ENCODE data around the gene KREMEN1. TPM values are rescaled to one million over a fixed set of nuclear protein-coding genes. Genes with fewer than 3 reads are reported as not detected.
"Not testable (repeated sequence)": the region's sequence is repeated elsewhere in the genome, so short reads cannot be mapped to it uniquely, and the experiment has no call there.

The KREMEN1 gene, protein sequence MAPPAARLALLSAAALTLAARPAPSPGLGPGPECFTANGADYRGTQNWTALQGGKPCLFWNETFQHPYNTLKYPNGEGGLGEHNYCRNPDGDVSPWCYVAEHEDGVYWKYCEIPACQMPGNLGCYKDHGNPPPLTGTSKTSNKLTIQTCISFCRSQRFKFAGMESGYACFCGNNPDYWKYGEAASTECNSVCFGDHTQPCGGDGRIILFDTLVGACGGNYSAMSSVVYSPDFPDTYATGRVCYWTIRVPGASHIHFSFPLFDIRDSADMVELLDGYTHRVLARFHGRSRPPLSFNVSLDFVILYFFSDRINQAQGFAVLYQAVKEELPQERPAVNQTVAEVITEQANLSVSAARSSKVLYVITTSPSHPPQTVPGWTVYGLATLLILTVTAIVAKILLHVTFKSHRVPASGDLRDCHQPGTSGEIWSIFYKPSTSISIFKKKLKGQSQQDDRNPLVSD
- total RNA-seq: 4.9 TPM

DNA sequence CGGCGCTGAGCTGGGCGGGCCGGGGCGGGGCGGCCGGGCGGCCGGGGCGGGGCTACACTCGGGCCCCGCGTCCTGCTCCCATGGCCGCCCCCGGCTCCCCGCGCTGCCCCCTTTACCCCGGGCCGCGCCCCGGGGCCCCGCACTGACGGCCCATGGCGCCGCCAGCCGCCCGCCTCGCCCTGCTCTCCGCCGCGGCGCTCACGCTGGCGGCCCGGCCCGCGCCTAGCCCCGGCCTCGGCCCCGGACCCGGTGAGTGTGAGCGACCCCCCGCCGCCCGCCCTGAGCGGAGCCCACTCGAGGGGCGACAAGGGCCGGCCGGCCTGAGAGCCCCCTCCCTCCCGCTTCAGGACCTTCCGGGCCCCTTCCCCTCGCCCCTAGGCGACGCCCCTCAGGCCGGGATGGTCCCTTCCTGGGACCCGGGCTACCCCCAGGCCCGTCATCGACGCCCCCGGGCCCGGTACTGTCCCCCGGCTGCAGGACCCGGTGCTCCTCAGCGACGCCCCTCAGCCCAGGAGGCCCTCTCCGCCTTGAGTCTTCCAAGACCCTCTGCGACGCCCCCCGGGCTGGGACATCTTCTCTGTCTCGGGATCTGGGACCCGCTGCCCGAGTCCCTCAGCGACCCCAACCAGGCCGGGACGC, at the start of gene KREMEN1:
KREMEN1 (plus strand) TSS at position 57 of the 639 bp plus-strand sequence; CDS start at position 153, 96 bp downstream.
- no peak for ATAC-seq
- DNase-seq (ENCODE audit: low spot score): peak; percentile 58

DNA sequence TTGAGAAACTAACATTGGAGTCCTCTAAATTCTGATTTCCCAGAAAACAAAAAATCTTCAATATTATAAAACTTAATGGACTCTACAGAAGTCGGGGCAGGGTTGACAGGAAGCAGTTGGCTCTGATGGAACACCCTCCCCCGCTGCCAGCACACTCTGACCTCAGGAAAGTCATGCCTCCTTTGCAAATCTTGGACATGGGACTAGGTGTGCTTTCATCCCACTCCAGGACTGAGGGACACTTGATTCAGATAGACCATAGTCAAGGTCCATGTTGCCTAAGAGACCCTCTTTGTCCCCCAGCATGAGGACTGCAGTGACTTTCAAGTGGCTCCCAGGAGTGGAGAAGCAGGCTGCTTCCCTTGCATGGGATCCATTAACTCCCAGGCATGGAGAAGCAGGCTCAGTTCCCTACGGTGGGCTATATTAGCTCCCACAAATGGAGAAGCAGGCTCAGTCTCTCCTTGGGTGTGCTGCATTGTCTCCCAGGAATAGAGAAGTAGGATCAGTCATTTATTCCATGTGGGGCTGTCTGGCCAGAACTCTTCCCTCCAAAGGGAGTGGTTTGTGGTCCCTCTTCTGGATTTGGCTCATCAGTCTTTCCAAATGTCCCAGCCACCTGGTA, 49.6 kb upstream of the KREMEN1 start:
- ATAC-seq: peak; percentile 80

DNA sequence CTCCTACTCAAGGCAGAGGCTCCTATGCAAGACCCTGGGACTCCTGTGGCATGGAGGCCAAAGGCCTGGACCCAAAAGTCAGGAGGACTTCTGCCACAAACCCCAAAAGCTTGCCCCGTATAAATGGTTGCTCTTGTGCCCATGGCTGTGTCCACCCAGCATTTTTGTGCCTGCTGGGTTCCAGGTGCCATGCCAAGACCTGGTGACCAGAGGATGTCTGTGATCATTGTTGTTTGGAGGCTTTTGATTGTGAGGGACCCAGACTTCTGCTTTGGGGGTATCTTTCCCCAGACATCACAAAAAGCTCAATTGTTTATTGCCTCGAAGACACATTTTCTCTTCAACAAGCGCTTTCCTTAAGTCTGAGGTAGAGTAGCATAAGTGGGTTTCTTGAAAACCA, 46.3 kb upstream of the KREMEN1 start:
- ATAC-seq (no peak), DNase-seq (ENCODE audit: low spot score) (no peak)

More for the DNA sequence above, 49.6 kb upstream of the KREMEN1 start:
- peak; percentile 84 for DNase-seq (ENCODE audit: low spot score)

DNA sequence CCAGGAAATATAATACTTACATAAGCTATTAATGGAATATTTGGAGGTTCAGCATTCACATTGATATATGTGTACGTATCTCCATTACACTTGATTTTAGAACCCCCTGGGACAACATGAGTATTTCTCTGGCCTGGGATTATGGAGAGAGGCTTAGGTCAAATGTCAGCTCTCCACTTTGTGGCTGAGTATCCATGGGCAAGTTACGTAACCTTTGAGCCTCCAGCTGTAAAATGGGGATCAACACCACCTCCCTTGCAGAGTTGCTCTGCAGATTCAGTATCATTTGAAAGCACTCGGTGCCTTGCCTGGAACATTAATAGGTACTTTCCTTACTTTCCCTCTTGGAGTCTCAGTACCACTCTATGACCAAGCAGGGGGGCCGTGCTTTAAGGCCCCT, 44.4 kb upstream of the KREMEN1 start:
- DNase-seq (ENCODE audit: low spot score) (no peak), ATAC-seq (no peak)

DNA sequence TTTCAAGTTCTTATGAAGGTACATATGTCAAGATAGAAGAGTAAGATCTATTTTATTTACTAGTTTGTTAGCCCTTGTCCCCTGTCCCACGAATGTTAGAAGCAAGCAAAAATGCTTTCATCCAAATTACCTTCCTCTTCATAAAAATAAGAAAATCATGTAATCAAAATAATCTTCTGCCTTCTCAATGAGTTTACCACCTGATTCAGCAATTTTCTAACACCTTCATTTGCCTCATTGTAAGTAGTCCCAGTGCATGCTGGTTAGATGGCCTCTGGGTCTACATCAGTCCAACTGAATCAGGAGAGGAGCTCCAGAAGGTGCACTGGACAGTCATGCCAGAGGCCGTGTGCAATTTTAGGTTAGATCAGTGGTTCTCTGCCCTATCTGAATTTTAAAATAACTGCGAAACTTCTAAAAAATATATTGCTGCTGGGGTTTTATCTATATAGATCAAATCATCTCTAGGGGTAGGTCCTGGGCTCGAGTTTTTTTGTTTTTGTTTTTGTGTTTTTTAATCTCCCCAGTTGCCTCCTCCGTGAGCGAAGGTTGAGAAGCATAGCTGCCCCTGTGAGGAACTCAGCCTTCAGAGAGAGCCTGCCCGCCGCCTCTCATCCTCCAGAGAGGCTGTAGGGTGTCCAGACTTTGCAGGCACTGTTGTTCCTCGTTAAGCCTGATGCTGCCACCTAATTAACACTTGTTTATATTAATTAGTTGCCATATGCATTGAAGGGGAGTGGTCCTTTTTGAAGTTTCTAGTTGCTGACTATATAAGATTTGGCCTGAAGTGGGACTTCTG, 43.4 kb upstream of the KREMEN1 start:
- ATAC-seq (no peak), DNase-seq (ENCODE audit: low spot score) (no peak)

DNA sequence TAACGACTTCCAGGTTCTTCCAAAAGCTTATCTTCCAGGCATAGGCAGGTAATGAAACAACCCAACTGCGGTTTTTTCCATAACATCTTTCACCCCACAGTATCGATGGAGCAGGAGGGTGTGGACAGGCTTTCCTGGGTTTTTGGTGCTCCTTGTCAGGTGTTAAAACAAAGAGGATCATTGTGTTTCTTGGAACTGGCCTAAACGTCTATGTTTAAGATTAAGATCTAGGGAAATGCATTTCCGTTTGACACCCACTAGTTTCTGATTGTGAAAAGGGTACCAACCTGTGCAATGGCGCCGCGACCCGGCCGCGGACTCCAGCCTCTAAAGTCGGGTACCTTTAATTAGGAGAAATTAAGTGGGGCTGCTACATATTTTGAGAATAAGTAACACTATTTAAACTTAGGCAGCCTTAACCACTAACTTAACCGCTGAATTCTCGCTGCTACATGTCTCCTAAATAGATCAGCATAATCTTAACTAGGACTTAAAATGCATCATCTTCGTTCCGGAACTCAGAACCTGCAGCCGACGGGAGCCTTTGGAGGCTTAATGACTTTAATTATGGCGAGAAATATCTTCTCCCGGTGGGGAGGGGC, 42.7 kb upstream of the KREMEN1 start:
- ATAC-seq: peak; percentile 2
- no peak for DNase-seq (ENCODE audit: low spot score)

DNA sequence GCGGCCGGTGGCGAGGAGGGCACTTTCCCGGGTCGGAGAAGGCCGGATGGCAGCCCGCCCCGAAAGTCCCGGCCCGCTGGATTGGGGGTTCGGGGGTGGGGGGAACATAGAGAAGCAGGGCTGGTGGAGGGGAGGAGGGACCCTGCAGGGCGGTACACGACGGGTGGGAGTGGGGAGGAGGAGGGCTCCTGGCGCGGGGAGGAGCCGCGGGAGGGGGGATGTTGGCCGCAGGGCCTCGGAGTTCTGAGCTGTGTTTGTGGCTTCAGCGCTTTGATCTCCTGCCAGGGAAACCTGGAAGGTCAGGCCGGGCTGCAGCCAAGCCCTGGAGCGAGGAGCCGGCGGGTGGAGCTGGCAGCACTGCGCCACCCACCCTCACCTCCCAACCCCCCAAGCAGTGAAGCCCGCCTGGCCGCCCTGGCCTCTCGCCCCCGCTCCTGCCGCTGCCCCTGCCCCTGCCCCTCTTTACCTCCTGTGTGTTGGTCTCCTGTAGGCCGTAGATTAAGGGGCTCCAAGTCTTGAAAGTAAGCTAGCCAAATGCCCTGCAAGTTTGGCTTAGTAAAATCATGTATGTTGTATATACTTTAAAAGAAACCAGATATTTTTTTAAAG, 42.1 kb upstream of the KREMEN1 start:
- ATAC-seq (peak; percentile 76), DNase-seq (ENCODE audit: low spot score) (peak; percentile 96)

DNA sequence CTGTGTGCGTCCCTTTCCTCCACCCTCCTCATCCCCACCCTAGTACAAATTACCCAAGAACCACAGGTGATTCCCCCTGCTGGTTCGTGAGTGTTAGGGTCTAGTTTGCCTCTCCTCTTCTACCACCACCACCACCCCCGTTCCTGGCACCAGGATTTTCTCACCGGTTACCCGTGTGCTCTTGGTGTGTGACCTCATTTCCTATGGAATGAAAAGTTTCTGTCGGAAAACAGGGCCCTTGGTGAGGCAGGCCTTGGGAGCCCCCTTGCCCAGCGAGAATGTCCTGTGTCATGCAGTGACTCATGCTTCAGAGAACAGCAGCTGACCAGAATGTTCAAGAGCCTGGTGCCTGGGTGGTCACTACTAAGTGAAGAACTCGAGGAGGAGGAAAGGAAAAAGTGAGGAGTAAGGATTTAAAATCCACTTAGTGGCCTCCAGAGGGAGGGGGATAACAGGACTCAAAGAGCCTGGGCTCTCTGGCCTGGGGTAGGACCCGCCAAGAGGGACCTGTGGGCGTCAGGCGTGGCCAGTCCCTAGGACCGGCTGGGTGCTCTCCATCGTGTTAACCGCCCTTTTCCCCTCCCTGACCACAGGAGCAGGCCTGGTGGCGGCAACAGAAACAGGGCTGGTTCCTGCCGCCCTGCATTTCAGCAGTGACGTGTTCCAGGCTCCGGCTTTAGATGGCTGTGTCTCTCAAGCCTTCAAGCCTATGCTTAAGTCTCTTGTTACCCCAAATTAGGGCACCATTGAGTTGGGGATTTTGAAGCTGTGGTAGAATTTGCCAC, 41.4 kb upstream of the KREMEN1 start:
- ATAC-seq (peak; percentile 54), DNase-seq (ENCODE audit: low spot score) (peak; percentile 64)

DNA sequence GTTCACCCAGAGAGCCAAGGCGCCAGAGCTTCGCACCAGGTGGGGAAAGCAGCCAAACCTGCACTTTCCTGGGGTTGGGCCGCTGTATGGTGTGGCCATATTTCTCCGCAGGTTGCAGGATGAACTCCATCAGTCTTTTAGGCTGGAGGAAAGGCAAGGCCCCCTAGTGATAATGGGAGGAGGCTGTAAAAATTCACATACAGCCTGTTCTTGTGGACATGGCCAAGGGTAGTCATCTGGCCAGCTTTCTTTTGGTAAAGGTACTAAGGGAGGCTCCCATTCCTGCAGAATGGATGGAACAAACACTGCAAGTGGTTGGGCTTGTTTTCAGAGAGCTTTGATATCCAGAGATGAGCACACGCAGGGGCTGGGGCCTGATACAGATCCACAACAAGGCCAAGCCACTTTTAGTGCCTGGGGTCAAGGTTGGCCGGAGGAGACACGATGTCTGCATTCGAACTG, 40.8 kb upstream of the KREMEN1 start:
- ATAC-seq: peak; percentile 30
- DNase-seq (ENCODE audit: low spot score): peak; percentile 64

DNA sequence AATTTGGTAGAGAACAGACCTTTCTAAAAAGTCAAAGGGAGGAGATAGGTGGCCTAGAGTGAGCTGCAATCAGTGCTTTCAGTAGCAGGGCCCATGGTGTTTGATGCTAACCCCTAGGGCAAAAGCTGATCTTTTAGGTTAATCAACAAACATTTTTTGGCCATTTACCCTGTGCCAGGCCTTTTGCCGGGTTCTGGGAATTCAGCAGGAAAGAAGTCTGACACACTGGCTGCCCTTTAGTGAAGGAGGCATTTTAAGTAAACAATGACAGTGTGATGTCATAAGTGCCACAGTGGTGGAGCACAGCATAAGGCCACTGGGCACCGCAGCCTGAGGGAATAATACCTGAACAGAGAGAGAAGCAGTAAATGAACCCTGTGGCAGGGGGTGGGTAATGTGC, 40.3 kb upstream of the KREMEN1 start:
- peak; percentile 65 for ATAC-seq
- DNase-seq (ENCODE audit: low spot score): peak; percentile 87

DNA sequence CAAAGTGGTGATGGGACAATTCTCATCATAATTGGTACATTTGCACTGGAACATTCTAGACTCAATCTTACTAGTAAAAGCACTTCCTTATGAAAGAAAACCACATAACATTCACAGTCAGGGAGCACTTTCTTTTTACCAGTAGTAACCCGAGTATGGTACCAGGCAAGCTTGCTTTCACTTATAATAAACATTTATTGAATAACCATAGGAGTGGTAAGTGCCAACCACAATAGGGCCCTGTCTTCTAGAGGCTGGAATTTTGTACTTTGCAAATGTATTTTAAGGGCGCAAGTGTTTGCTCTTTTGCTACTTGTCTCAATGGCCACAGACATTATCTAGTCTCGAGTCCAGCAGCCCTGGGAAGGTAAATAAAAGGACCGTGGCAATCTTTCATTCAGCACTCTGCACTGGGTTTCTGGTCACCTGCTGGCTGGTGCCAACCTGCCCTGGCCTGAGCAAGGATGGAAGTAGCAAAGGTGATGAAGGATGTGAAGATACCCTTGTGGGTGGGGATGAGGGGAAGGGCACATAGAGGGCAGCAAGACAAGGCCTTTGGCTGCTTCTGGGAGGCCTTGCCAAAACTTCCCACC, 35.4 kb upstream of the KREMEN1 start:
- DNase-seq (ENCODE audit: low spot score): no peak
- peak; percentile 66 for ATAC-seq

DNA sequence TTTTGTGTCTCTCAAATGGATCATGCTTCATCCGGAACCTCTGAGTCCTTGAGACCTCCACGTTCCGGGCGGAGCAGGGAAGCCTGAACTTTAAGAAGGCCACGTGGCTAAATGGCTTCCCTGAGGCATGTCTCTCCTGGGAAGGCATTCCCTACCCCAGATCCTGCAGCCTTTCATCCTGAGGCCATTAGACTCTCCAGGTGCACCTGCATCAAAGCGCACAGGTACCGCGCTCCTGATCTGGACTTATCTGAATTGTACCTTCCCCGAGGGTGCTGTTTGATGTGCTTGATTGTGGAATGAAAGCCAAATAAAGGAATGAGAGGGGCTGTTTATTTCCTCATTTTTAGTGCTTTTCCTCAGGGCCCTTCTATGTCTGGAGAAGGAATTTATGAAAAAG, 33.7 kb upstream of the KREMEN1 start:
- DNase-seq (ENCODE audit: low spot score): no peak

DNA sequence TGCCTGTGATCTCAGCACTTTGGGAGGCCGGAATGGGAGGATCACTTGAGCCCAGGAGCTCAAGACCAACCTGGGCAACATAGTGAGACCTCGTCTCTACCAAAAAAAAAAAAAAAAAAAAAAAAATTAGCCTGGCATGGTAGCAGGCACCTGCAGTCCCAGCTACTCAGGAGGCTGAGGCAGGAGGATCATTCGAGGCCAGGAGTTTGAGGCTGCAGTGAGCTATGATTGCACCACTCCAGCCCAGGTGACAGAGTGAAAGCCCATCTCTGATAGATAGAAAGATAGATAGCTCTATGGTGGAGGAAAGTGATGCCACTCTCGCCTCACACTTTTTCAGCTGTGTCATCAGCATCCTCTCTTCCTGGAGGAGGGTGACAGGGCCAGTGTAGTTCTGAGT, 33.2 kb upstream of the KREMEN1 start:
- ATAC-seq; DNase-seq (ENCODE audit: low spot score): not testable (repeated sequence)

More for the DNA sequence above, 33.7 kb upstream of the KREMEN1 start:
- ATAC-seq: no peak

DNA sequence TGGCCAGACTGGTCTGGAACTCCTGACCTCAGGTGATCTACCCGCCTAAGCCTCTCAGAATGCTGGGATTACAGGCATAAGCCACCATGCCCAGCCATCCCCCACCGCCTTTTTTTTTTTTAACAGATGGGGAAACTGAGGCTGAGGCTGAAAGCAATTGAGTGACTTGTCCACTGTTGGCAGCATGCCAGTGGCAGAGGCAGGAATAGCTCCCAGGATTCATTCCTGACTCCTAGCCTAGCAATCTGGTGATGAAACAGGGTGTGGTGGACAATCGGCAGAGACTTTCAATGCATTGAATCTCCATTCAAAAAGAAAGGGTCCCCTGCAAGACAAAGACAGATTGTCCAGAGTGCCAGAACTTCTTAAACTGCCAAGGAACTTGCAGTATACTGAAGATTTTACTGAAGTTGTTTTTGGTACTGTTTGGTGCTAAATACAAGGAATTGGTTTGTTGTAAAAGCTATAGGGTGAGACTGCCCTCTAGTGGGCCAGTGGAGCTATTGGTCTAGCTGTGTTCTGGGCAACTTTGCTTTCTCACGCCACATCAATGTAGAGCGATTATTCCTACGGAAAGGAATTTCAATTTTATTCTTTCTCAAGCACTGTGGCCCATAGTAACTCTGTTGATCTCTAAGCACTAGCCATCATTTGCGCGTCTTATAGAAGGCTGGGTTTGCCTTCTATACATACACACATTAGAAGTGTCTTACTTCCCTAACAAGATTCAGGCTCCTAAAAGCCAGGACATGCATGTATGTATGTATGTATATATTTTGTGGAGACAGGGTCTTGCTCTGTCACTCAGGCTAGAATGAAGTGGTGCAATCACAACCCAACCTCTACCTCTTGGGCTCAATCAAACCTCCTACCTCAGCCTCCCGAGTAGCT, 32.2 kb upstream of the KREMEN1 start:
- peak; percentile 83 for ATAC-seq
- DNase-seq (ENCODE audit: low spot score): peak; percentile 66

DNA sequence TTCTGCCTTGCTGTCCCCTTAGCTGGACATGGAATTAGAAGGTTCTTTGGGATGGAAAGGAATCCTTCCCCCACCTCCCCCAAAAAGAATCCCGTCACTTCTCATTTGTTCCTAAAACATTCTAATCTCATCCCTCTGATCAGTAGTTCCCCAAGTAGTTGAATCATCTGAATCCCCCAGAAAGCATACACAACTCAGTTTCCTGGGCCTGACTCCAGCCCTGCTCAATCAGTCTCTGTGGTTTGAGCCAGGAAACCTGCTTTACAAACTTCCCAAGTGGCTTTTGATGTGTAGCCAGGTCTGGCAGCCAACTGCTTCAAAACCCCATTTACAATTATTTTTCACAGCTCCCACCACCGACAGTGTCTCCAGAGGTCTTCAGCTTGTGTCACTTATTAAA, 31.4 kb upstream of the KREMEN1 start:
- no peak for DNase-seq (ENCODE audit: low spot score)
- peak; percentile 28 for ATAC-seq

DNA sequence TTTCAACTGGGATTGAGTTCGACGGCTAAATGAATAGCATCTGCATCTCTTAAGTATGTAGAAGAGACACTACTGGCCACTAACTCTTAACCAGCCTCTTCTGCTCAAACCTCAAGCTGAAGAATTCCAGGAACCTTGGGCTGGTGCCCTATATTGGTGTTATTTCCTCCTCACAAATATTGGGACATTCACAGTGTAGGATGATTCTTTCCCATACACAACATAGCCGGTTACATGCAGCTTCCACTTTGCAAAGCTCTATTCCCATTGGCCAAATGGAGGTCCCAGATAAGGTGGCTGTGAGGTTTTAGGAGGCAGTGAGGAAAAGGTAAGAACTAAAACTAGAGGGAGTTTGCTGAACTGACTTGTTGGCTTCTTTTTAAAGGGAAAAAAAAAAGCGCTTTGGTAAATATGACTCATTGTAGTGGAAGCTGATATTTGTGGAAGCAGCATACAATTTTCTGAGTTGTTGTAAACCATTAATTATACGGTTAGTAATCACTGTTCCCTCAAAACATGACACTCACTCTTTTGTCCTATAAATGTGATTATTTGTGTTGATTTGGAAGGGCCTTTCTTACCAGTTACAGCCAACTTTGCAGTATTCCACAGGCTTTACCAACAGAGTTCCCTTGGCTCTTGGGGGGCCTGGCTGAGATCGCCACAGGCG, 28.8 kb upstream of the KREMEN1 start:
- ATAC-seq (no peak), DNase-seq (ENCODE audit: low spot score) (no peak)

DNA sequence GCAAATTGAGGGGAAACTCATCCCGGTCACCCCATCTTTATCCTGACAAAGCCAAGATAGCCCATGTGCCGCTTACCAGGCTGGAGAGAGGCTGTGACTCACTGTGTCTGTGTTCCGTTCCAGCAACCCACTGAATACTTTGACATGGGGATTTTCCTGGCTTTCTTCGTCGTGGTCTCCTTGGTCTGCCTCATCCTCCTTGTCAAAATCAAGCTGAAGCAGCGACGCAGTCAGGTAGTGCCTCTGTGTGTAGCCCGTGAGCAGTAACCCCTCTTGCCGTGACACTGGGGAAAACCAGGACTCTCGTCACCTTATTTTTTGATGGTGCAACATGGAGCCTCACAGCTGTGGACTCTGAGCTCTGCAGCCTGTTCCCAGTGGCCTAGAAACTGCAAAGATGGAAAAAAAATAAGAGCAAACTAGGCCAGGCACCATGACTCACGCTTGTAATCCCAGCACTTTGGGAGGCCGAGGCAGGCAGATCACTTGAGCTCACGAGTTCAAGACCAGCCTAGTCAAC, 28.1 kb upstream of the KREMEN1 start:
- ATAC-seq: peak; percentile 64
- DNase-seq (ENCODE audit: low spot score): peak; percentile 62
